ENCODE data around the gene RALGPS2. TPM values are rescaled to one million over a fixed set of nuclear protein-coding genes. Genes with fewer than 3 reads are reported as not detected.

The RALGPS2 gene
- total and polyA plus RNA-seq, 7 donors = 6.6 to 24.3 (median 14.3) TPM

DNA sequence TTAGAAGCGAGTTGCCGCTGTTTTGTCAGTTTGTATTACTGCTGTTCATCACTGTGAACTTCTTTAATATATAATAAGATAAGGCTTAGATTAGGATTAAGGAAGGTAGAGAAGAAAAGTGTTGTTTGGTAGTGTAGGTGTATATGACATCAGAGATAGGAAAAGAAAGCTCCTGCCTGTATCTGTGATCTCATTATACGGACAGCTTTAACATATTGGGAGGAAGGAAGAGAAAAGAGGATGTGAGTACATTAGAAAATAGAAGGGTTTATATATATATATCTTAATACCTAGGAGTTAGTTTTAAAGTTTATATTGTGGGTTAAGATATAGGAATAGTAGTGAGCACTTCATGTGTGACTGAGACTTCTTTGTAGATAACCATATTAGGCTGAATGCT, 71.0 kb downstream of the RALGPS2 start:
- no peak for TF ChIP-seq POLR2AphosphoS5 (IDR thresholded peaks at IDR 0.05)
- no peak for TF ChIP-seq POLR2A (IDR thresholded peaks at IDR 0.05)
- no peak for TF ChIP-seq EP300 (IDR thresholded peaks at IDR 0.05)
- TF ChIP-seq CTCF (IDR thresholded peaks at IDR 0.05) = no peak
- no peak overlapping the region for H3K27ac ChIP-seq
- WGBS, 2 donors = 88 to 94% methylated on average over 3 of the region's 3 CpGs
- no peaks in the 10 kb centered on the region for H3K9me3 ChIP-seq
- no peaks in the 10 kb centered on the region for H3K4me1 ChIP-seq
- no peak overlapping the region for H3K4me3 ChIP-seq
- no peaks in the 10 kb centered on the region for H3K27me3 ChIP-seq
- no peaks in the 10 kb centered on the region for H3K36me3 ChIP-seq
- intact Hi-C loops (cut with DNase I) = no loop called here
- DNase-seq = no peak

DNA sequence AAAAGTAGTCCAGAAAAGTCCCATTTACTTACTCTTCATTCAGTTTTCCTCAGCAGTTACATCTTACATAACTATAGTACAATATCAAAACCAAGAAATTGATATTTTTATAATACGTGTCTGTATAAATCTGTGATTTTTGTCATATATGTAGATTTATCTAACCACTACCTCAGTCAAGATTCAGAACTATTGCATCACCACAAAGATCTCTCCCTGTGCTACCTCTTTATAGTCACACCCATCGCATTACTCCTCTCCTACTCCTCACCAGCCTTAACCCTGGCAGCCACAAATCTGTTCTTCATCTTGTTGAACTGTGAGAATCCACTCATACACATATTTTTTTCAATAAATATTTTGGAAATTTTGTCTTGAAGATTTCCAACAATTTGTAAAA, 72.5 kb downstream of the RALGPS2 start:
- H3K9me3 ChIP-seq = no peaks in the 10 kb centered on the region
- intact Hi-C loops (cut with DNase I) = no loop called here
- no peak for DNase-seq
- H3K36me3 ChIP-seq = no peaks in the 10 kb centered on the region
- no peaks in the 10 kb centered on the region for H3K27me3 ChIP-seq
- no peak overlapping the region for H3K27ac ChIP-seq
- no peaks in the 10 kb centered on the region for H3K4me1 ChIP-seq
- TF ChIP-seq EP300 (IDR thresholded peaks at IDR 0.05) (no peak), POLR2AphosphoS5 (IDR thresholded peaks at IDR 0.05) (no peak), POLR2A (IDR thresholded peaks at IDR 0.05) (no peak), CTCF (IDR thresholded peaks at IDR 0.05) (no peak)
- WGBS, 2 donors = 97% methylated on average over 2 of the region's 2 CpGs
- H3K4me3 ChIP-seq = no peak overlapping the region

DNA sequence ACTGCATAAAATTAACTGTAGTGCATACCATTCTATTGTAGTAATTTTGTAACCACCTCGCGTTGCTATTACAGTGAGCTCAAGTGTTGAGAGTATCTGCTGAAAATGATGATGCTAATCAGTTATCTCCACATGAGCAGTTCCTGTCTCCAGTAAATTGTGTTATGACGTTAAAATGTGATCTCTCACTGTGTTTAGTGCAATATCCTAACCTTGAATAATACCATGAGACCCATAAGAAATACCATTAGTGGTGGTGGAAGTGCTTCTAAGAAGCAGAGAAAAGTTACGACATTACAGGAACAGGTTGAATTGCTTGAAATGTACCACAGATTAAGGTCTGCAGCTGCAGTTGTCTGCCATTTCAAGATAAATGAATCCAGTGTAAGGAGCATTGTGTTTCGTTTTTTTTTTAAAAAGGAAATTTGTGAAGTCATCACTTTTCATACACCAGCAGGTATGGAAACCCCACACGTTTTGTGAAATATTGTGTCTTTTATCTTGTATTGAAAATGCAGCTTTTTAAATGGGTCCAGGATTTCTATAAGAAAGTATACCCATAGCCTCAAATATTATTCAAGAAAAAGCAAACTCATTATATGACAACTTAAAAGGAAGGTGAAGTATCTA, 73.3 kb downstream of the RALGPS2 start:
- H3K9me3 ChIP-seq = no peaks in the 10 kb centered on the region
- no peak for DNase-seq
- intact Hi-C loops (cut with DNase I) = no loop called here
- H3K36me3 ChIP-seq = no peaks in the 10 kb centered on the region
- no peak overlapping the region for H3K4me3 ChIP-seq
- no peak overlapping the region for H3K27ac ChIP-seq
- no peaks in the 10 kb centered on the region for H3K4me1 ChIP-seq
- 94 to 97% methylated on average over 6 of the region's 6 CpGs for WGBS, 2 donors
- TF ChIP-seq POLR2AphosphoS5 (IDR thresholded peaks at IDR 0.05) (no peak), EP300 (IDR thresholded peaks at IDR 0.05) (no peak), CTCF (IDR thresholded peaks at IDR 0.05) (no peak), POLR2A (IDR thresholded peaks at IDR 0.05) (no peak)
- no peaks in the 10 kb centered on the region for H3K27me3 ChIP-seq

DNA sequence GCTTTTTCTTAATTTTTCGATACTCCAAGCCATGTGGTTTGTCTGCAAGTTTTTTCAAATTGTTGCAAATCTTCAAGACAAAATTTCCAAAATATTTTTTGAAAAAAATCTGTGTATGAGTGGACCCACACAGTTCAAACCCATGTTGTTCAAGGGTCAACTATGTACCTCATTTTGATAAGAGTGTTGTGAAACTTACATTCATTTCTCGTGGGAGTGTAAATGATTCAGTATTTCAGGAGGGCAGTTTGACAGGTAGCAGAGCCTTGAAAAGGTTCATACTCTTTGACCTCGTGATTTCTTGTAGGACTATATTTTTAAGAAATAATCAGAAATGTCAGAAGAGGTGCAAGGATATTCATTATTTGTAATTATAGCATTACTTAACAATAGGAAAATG, 77.8 kb downstream of the RALGPS2 start:
- 87 to 93% methylated on average over 3 of the region's 3 CpGs for WGBS, 2 donors
- intact Hi-C loops (cut with DNase I) = no loop called here
- Histone ChIP-seq H3K27ac (no peak overlapping the region), H3K27me3 (no peaks in the 10 kb centered on the region), H3K4me1 (no peaks in the 10 kb centered on the region), H3K9me3 (no peaks in the 10 kb centered on the region), H3K36me3 (no peaks in the 10 kb centered on the region), H3K4me3 (no peak overlapping the region)
- TF ChIP-seq CTCF (IDR thresholded peaks at IDR 0.05) = no peak
- no peak for TF ChIP-seq POLR2A (IDR thresholded peaks at IDR 0.05)
- TF ChIP-seq EP300 (IDR thresholded peaks at IDR 0.05) = no peak
- TF ChIP-seq POLR2AphosphoS5 (IDR thresholded peaks at IDR 0.05) = no peak
- no peak for DNase-seq

All from sigmoid colon (tissue), 7 donors.